BLaER1 (cell line): ENCODE data around the gene SMG6.
A peak's percentile ranks its signal among the peaks of the same experiment; 100 is the strongest.

Source experiments
- H3K27ac ChIP-seq: shearing (Covaris generic); formaldehyde crosslinking; 2 replicates; pipeline ENCODE4 v1.8.1; 2022
- H3K27me3 ChIP-seq: shearing (Covaris generic); formaldehyde crosslinking; 2 replicates; pipeline ENCODE4 v1.8.1; 2022
- H3K36me3 ChIP-seq: shearing (Covaris generic); formaldehyde crosslinking; 2 replicates; pipeline ENCODE4 v1.8.1; 2022
- H3K4me1 ChIP-seq: shearing (Covaris generic); formaldehyde crosslinking; 2 replicates; pipeline ENCODE4 v1.8.1; 2022
- H3K4me2 ChIP-seq: shearing (Covaris generic); formaldehyde crosslinking; 2 replicates; pipeline ENCODE4 v1.8.1; 2022
- H3K4me3 ChIP-seq: shearing (Covaris generic); formaldehyde crosslinking; 2 replicates; pipeline ENCODE4 v1.8.1; 2022
- H3K9ac ChIP-seq: shearing (Covaris generic); formaldehyde crosslinking; 2 replicates; pipeline ENCODE4 v1.8.1; 2022
- H3K9me3 ChIP-seq: shearing (Covaris generic); formaldehyde crosslinking; 2 replicates; pipeline ENCODE4 v1.8.1; 2022
- H4K20me1 ChIP-seq: shearing (Covaris generic); formaldehyde crosslinking; 2 replicates; pipeline ENCODE4 v1.8.1; 2022
- Cebpa-rat ChIP-seq: shearing (Covaris generic); IDR thresholded peaks from 2 replicates; pipeline ENCODE4 v1.8.1; 2022

Gene SMG6

DNA sequence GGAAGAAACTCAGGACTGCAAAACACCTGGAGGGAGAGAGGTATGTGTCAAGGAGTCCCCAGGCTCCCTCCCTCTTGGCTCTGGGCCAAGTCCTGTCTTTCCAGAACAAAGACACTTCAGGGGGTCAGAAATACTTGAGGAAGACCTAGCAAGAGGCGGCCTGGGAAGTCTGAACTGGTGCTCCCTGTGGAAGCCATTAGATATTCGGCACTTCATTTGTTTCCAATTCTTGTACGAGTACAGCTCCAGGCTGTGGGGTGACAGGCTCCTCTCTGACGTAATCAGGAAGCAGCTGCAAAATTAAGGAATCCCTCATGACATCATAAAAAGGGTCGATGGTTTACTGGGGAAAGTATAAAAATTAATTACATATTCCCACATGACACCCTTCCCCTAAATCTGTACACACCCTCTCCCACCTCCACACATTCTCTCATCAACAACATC, 108.7 kb downstream of the SMG6 start:
- Histone ChIP-seq H4K20me1 (no peaks in the 10 kb centered on the region), H3K27me3 (no peaks in the 10 kb centered on the region), H3K36me3 (peaks cover 43% of the 10 kb centered on the region), H3K9ac (no peak overlapping the region), H3K4me2 (no peak overlapping the region; the same call in 1 of the 2 replicates), H3K27ac (no peak overlapping the region), H3K9me3 (no peaks in the 10 kb centered on the region), H3K4me1 (peaks cover 50% of the 10 kb centered on the region), H3K4me3 (no peak overlapping the region)
- TF ChIP-seq Cebpa-rat = no peak

DNA sequence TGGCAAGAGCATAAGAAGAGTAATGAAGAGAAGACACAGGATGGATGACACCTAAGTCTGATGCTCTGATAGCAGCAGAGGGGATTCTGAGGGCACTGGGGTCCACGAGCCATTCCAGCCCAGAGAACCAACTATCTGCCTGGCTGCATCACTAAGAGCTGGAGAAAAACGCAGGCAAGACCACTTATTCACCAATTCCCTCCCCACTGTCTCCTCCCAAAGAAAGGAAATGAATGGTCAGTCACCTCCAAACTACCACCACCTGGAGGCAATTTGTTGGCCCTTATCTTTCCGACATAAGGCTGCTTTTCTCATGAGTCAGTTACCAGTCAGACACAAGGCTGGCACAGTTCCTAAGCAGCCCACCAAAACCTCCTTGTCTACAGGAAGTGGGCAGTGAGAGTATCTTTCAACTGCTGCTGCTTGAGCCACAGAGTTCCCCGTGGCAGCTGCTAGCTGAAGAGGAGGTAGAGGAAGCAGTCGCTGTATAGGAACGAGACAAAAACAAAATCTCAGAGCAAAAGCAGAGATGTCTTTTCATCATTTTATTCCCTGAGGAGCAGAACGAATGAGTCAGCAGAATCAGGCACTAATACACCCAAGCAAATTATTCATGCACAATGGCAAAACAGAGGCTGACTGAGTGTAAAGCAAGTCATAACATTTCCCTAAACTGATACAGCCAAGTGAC, 111.1 kb downstream of the SMG6 start:
- Histone ChIP-seq H3K9me3 (no peaks in the 10 kb centered on the region), H3K4me2 (peak overlapping the region; percentile 81), H3K27me3 (no peaks in the 10 kb centered on the region), H3K27ac (peak overlapping the region; percentile 77), H3K4me1 (peaks cover 65% of the 10 kb centered on the region), H3K36me3 (peaks cover 61% of the 10 kb centered on the region), H3K4me3 (no peak overlapping the region), H3K9ac (0 out of 2 replicates have a peak overlapping the region, but pooled peaks have one; percentile 12), H4K20me1 (no peaks in the 10 kb centered on the region)
- no peak for TF ChIP-seq Cebpa-rat

DNA sequence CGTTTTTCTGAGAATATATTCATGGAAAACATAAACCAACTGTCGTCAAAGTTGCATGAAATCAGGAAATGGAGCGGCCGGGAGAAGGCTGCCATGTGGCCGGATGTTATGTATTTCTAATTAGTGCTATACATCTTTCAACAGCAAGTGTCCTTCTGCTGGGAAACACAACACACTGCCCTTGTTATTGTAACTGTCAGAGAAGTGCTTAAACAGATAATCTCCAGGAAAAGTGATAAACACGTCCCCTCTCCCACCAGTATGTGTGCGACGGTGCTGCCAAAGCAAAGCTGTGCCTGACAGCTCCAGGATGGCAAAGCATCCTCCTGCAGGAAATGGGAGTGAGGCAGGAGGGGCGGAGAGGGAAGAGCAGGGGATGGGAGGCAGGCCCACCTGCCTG, 111.8 kb downstream of the SMG6 start:
- no peaks in the 10 kb centered on the region for H3K9me3 ChIP-seq
- peaks cover 69% of the 10 kb centered on the region for H3K36me3 ChIP-seq
- peak overlapping the region; percentile 77 for H3K27ac ChIP-seq
- H3K4me2 ChIP-seq = peak overlapping the region; percentile 81
- no peaks in the 10 kb centered on the region for H4K20me1 ChIP-seq
- H3K4me3 ChIP-seq = no peak overlapping the region
- H3K9ac ChIP-seq = 0 out of 2 replicates have a peak overlapping the region, but pooled peaks have one; percentile 12
- H3K27me3 ChIP-seq = no peaks in the 10 kb centered on the region
- no peak for TF ChIP-seq Cebpa-rat
- H3K4me1 ChIP-seq = peaks cover 65% of the 10 kb centered on the region

GRCh38 chr17:2191227-2191626, 112.4 kb downstream of the SMG6 start:
- peaks cover 74% of the 10 kb centered on the region for H3K36me3 ChIP-seq
- no peaks in the 10 kb centered on the region for H4K20me1 ChIP-seq
- H3K4me3 ChIP-seq = no peak overlapping the region
- H3K27ac ChIP-seq = peak overlapping the region; percentile 77
- H3K4me1 ChIP-seq = peaks cover 65% of the 10 kb centered on the region
- no peak overlapping the region for H3K9ac ChIP-seq
- H3K27me3 ChIP-seq = no peaks in the 10 kb centered on the region
- peak overlapping the region; percentile 81 for H3K4me2 ChIP-seq
- no peaks in the 10 kb centered on the region for H3K9me3 ChIP-seq
- TF ChIP-seq Cebpa-rat = no peak

- Histone ChIP-seq H3K36me3 (peaks cover 74% of the 10 kb centered on the region), H3K4me1 (peaks cover 62% of the 10 kb centered on the region), H3K4me2 (peak overlapping the region; percentile 36), H3K9me3 (no peaks in the 10 kb centered on the region), H4K20me1 (no peaks in the 10 kb centered on the region), H3K9ac (no peak overlapping the region), H3K27ac (peak overlapping the region; percentile 31; the same call in 1 of the 2 replicates), H3K4me3 (no peak overlapping the region), H3K27me3 (no peaks in the 10 kb centered on the region)
- TF ChIP-seq Cebpa-rat = no peak
Observed at GRCh38 chr17:2190014-2190413, 113.6 kb downstream of the SMG6 start.

- Histone ChIP-seq H3K9ac (no peak overlapping the region), H3K9me3 (no peaks in the 10 kb centered on the region), H3K4me1 (peaks cover 57% of the 10 kb centered on the region), H3K36me3 (peaks cover 71% of the 10 kb centered on the region), H3K27me3 (no peaks in the 10 kb centered on the region), H3K4me3 (no peak overlapping the region), H3K4me2 (peak overlapping the region; percentile 36; the same call in 1 of the 2 replicates), H4K20me1 (no peaks in the 10 kb centered on the region), H3K27ac (0 out of 2 replicates have a peak overlapping the region, but pooled peaks have one; percentile 31)
- TF ChIP-seq Cebpa-rat = no peak
Observed at GRCh38 chr17:2188971-2189630, 114.5 kb downstream of the SMG6 start.

DNA sequence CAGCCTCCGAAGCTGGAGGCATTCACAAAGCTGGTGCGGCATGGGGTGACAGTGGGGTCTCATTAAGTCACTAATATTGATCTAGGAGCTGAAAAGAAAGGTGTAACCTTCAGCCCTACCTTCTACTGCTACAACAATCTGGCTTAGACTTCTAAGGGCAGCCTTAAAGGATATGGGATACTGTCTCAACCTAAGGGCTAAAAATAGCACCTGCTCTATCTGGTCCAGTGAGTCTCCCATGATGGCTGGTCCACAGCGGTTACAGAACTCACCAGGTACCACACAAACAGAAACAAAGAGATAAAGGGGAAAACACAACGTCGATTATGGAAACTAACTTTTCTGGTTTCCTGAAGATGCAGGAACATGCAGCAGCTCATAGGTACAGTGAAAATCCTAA, 115.8 kb downstream of the SMG6 start:
- Histone ChIP-seq H4K20me1 (no peaks in the 10 kb centered on the region), H3K9me3 (no peaks in the 10 kb centered on the region), H3K4me1 (peaks cover 44% of the 10 kb centered on the region), H3K27ac (no peak overlapping the region), H3K4me3 (no peak overlapping the region), H3K36me3 (peaks cover 78% of the 10 kb centered on the region), H3K27me3 (no peaks in the 10 kb centered on the region), H3K9ac (no peak overlapping the region), H3K4me2 (no peak overlapping the region)
- no peak for TF ChIP-seq Cebpa-rat

- TF ChIP-seq Cebpa-rat = no peak
- H3K27ac ChIP-seq = 0 out of 2 replicates have a peak overlapping the region, but pooled peaks have one; percentile 32
- H3K4me1 ChIP-seq = peaks cover 42% of the 10 kb centered on the region
- H3K9me3 ChIP-seq = no peaks in the 10 kb centered on the region
- H3K36me3 ChIP-seq = peaks cover 85% of the 10 kb centered on the region
- no peak overlapping the region for H3K9ac ChIP-seq
- no peak overlapping the region for H3K4me2 ChIP-seq
- H4K20me1 ChIP-seq = no peaks in the 10 kb centered on the region
- H3K4me3 ChIP-seq = no peak overlapping the region
- H3K27me3 ChIP-seq = no peaks in the 10 kb centered on the region
Observed at GRCh38 chr17:2186937-2187336, 116.6 kb downstream of the SMG6 start.

DNA sequence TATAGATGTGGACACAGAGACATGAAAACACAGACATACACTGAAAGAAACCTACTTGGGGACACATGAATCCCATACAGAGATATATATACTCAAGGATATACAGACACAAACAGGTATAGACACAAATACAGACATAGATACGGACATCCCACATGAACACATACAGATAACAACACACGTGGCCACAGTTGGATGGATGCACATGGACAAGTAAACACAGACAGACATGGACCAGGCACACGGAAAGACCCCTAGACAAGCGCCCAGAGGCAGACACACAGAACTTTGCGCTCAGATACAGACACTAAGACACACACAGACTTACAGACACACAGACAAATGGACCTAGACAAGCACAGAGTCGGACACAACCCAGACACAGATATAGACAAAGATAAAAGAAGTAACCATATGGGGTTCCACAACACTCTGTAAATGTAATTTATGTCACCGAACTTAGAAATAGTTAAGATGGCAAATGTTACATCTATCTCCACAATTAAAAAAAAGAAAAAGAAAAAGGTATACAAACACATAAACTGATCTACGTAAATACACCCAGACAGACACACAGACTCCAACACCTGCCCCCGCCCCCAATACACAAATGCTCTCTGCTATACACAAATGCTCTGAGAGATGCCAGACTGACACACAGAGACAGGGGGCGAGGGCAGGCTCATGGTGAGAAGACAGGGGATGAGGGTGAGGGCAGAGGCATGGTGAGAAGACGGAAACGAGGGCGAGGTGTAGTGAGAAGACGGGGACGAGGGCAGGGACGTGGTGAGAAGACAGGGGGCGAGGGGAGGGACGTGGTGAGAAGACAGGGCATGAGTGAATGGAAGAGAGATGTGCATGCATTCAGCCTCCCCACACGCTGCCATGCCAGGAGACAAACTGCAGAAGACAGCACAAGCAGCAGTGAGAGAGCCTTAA, 118.3 kb downstream of the SMG6 start:
- Histone ChIP-seq H3K4me3 (no peak overlapping the region), H3K9ac (no peak overlapping the region), H3K27ac (no peak overlapping the region)

More for the DNA sequence above, 118.3 kb downstream of the SMG6 start:
- no peaks in the 10 kb centered on the region for H3K9me3 ChIP-seq
- H3K4me2 ChIP-seq = no peak overlapping the region
- peaks cover 1% of the 10 kb centered on the region; the same call in 1 of the 2 replicates for H4K20me1 ChIP-seq
- no peak for TF ChIP-seq Cebpa-rat
- no peaks in the 10 kb centered on the region for H3K27me3 ChIP-seq
- peaks cover 42% of the 10 kb centered on the region for H3K4me1 ChIP-seq
- peaks cover 85% of the 10 kb centered on the region for H3K36me3 ChIP-seq
